Transverse colon (tissue), 4 donors: ENCODE measurements around the gene ASCL4. TPM values are rescaled to one million over a fixed set of nuclear protein-coding genes. Genes with fewer than 3 reads are reported as not detected.

Experiments used
- DNase-seq: peaks from one replicate; pipeline ENCODE4 v3.0.0-alpha.2; 2019
- H3K27ac ChIP-seq, 4 donors: fragments of 200-600 bp; sonication (generic); 2 replicates each; pipeline ENCODE4 v1.5.1; 2016 to 2018; ENCODE audit warnings: inconsistent platforms in 4 of 4
- H3K27me3 ChIP-seq: fragments of 200-600 bp; sonication (generic); 2 replicates; pipeline ENCODE4 v1.5.1; 2017; ENCODE audit warnings: inconsistent platforms
- H3K36me3 ChIP-seq, 4 donors: fragments of 200-600 bp; sonication (generic); 2 replicates each; pipeline ENCODE4 v1.5.1; 2017 to 2019; ENCODE audit warnings: inconsistent platforms in 4 of 4
- H3K4me1 ChIP-seq, 4 donors: fragments of 200-600 bp; sonication (generic); 2 replicates each; pipeline ENCODE4 v1.5.1; 2017 to 2020; ENCODE audit warnings: inconsistent platforms in 4 of 4
- H3K4me3 ChIP-seq, 4 donors: fragments of 200-600 bp; sonication (generic); 1 replicate in 1 of 4; 2 replicates in 3 of 4; pipeline versions ENCODE4 v1.5.1 to v1.6.1; 2017 to 2019; ENCODE audit warnings: inconsistent platforms in 4 of 4
- H3K9me3 ChIP-seq, 2 donors: fragments of 200-600 bp; sonication (generic); 2 replicates each; pipeline ENCODE4 v1.5.1; 2017 to 2019; ENCODE audit warnings: inconsistent platforms in 2 of 2
- EP300 ChIP-seq: sonication (generic); formaldehyde crosslinking; IDR thresholded peaks from one replicate; pipeline ENCODE4 v1.6.1; 2017; ENCODE audit warnings: antibody characterized with exemption, low read depth
- POLR2A ChIP-seq: fragments of 450-650 bp; IDR thresholded peaks from one replicate; pipeline ENCODE4 v1.6.1; 2016; ENCODE audit warnings: antibody characterized with exemption, mild to moderate bottlenecking, moderate library complexity
- POLR2AphosphoS5 ChIP-seq, 3 donors: sonication (generic); formaldehyde crosslinking; IDR thresholded peaks; one replicate each; pipeline ENCODE4 v1.6.1; 2016; ENCODE audit warnings: antibody characterized with exemption in 3 of 3
- WGBS, 2 donors: methylation state at CpG; one replicate each; pipeline ENCODE4 v1.1.5; 2018; ENCODE audit warnings: low coverage in 1 of 2; 5-methylcytosine and 5-hydroxymethylcytosine counted together
- in situ Hi-C, 4 donors: fragments of 200-750 bp; cut with MboI; loops; one replicate each; pipeline versions ENCODE4 v1.15.0 to v1.15.1; 2017; ENCODE audit warnings: low sequenced_read_pairs in 3 of 4, low pct_ligation_motif_present in 1 of 4, low pct_unique_long_range_greater_than_20kb in 1 of 4
- intact Hi-C: fragments of 100-400 bp; cut with DNase I; formaldehyde crosslinking; loops from one replicate; pipeline ENCODE4 v1.15.1; 2023; ENCODE audit warnings: low total_unique reads
- total RNA-seq, 4 donors: library from RNA; depleted of rRNA; stranded (reverse); fragments of >200 nt; gene quantifications; one replicate each; pipeline ENCODE4 v1.1.0, GENCODE V29; 2016
- TF ChIP-seq, protein P1 (sequence below), 5 experiments: fragments of 200-600 bp in 3 of 5; fragments of 450-650 bp in 2 of 5; sonication (generic) in 3 of 5; IDR thresholded peaks; 1 replicate in 2 of 5; 2 replicates in 3 of 5; pipeline ENCODE4 v1.5.1; 2016 to 2017; ENCODE audit warnings: antibody characterized with exemption in 5 of 5, inconsistent platforms in 3 of 5, mild to moderate bottlenecking in 2 of 5, moderate library complexity in 1 of 5

ASCL4 gene
- total RNA-seq, 4 donors from 2014 or later = not detected

DNA sequence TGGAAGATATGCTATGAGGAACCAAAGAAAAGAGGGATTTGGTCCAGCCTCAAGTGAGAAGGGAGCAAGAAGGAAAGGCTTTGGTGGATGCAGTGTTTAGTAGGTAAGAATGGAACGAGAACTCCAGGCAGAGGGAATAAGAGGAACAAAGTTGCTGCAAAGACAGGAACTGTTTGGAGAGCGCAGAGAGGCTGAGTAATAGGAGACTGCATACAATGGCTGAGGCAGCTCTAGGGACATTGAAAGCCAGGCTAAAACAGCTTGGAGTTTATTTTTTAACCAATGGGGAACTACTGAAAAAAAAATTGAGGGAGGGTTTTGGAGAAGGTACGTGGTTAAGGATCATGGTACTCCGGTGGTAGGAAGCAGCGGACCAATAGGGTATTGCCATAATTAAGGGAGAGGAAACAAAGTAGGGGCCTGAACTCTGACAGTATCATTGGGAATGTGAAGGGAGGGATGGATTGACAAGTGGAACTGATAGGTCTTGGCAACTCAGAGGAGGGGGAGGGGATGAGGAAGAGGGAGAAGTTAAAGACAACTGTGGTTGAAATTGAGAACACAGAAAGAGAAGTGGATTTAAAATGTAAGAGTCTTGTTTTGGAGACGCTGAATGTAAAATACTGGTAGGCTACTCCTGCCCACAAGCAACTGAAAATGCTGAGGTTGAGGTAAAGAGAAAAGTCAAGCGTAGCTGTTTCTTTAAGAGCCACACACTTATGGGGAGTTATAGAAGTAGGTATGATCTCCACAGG is 4.8 kb downstream of the ASCL4 start:
- intact Hi-C loops = no loop called here

DNA sequence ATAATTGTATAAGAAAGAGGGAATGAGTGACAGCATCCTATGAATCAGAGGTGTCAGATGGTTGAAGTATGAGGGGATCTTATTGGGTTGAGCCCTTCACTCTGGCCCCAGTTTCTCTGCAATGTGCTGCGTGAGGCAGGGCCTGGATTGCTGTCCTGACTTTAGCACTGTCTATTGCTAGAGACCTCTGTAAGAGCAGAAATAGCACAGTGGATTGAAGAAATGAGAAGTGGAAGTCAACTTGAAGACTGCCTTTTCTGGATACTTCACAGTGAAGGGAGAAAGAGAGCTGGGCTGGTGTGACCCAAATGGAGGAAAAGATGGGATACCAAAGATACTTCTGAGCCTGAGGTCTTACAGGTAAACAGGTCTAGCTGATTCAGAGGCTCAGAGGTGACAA is 5.8 kb downstream of the ASCL4 start:
- WGBS, 2 donors = 87% methylated on average over 1 of the region's 1 CpG; no CpG with 5 or more reads in 1 of the 2 donors

More for the DNA sequence above, 4.8 kb downstream of the ASCL4 start:
- DNase-seq = no peak
- Histone ChIP-seq H3K36me3 (no peaks in the 10 kb centered on the region), H3K27me3 (peaks cover 42% of the 10 kb centered on the region), H3K27ac (peak overlapping the region; percentile 18 to 57 (median 30)), H3K4me3 (no peak overlapping the region), H3K4me1 (peaks cover 0 to 9% (median 0%) of the 10 kb centered on the region in 4 donors), H3K9me3 (no peaks in the 10 kb centered on the region)
- TF ChIP-seq POLR2A (no peak), EP300 (no peak), POLR2AphosphoS5 (IDR thresholded peaks at IDR 0.05) (no peak)
- TF ChIP-seq, protein P1, sequence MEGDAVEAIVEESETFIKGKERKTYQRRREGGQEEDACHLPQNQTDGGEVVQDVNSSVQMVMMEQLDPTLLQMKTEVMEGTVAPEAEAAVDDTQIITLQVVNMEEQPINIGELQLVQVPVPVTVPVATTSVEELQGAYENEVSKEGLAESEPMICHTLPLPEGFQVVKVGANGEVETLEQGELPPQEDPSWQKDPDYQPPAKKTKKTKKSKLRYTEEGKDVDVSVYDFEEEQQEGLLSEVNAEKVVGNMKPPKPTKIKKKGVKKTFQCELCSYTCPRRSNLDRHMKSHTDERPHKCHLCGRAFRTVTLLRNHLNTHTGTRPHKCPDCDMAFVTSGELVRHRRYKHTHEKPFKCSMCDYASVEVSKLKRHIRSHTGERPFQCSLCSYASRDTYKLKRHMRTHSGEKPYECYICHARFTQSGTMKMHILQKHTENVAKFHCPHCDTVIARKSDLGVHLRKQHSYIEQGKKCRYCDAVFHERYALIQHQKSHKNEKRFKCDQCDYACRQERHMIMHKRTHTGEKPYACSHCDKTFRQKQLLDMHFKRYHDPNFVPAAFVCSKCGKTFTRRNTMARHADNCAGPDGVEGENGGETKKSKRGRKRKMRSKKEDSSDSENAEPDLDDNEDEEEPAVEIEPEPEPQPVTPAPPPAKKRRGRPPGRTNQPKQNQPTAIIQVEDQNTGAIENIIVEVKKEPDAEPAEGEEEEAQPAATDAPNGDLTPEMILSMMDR (IDR thresholded peaks at IDR 0.05) = no peak
- 73 to 75% methylated on average over 3 to 7 of the region's 7 CpGs for WGBS, 2 donors
- in situ Hi-C loops = no loop called here

GRCh38 chr12:107782067-107782466 is 7.6 kb downstream of the ASCL4 start:
- TF ChIP-seq POLR2A = no peak
- TF ChIP-seq, protein P1 (IDR thresholded peaks at IDR 0.05) = no peak
- no peak for TF ChIP-seq EP300
- H3K27ac ChIP-seq = no peak overlapping the region
- no peaks in the 10 kb centered on the region for H3K36me3 ChIP-seq
- H3K4me3 ChIP-seq = no peak overlapping the region
- no peak for DNase-seq
- peaks cover 14% of the 10 kb centered on the region for H3K27me3 ChIP-seq
- 90 to 94% methylated on average over 2 of the region's 2 CpGs for WGBS, 2 donors
- intact Hi-C loops = no loop called here
- in situ Hi-C loops = no loop called here
- no peaks in the 10 kb centered on the region for H3K9me3 ChIP-seq
- H3K4me1 ChIP-seq = peaks cover 0 to 3% (median 0%) of the 10 kb centered on the region in 4 donors

More for the DNA sequence above, 5.8 kb downstream of the ASCL4 start:
- Histone ChIP-seq H3K4me3 (no peak overlapping the region), H3K27ac (peak overlapping the region in 2 of 4 donors; percentile 2 to 23), H3K4me1 (peaks cover 0 to 5% (median 0%) of the 10 kb centered on the region in 4 donors), H3K36me3 (no peaks in the 10 kb centered on the region), H3K27me3 (peaks cover 31% of the 10 kb centered on the region), H3K9me3 (no peaks in the 10 kb centered on the region)
- DNase-seq = no peak
- intact Hi-C loops = no loop called here
- TF ChIP-seq POLR2AphosphoS5 (IDR thresholded peaks at IDR 0.05) (no peak), POLR2A (no peak), EP300 (no peak)
- TF ChIP-seq, protein P1 (IDR thresholded peaks at IDR 0.05) = no peak
- in situ Hi-C loops = no loop called here

DNA sequence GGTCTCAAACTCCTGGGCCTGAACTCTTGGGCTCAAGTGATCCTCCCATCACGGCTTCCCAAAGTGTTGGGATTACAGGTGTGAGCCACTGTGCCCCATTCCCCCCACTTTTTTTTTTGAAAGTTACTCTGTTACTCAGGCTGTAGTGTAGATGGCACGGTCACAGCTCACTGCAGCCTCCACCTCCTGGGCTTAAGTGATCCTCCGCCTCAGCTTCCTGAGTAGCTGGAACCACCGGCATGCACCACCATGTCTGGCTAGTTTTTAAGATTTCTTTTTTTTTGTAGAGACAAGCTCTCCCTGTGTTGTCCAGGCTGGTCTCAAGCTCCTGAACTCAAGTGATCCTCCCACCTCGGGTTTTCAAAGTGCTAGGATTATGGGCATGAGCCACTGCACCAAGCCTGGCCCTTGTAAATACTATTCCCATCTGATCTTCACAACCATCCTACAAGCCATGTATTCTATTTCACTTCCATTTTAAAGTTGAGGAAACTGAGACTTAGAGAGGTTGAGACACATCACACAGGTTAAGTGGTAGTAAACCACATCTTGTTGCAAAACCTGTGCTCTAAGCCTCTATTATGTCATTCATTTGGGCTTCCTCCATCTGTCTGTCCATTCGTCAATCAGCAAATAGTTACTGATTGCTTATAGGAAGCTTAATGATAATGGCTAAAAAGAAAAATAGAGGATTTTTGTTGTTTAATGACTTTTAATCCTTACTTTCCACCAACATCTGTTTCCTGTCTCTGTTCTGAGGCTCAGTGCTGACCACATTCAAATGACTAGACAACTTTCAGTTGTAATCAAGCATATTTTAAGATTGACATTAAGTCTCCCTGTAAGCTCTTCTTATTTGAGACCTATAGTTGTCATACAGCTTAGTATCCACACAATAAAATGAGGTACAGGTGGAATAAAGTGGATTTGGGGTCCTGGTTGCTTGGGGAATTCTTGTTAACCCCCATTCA is 9.2 kb downstream of the ASCL4 start:
- Histone ChIP-seq H3K4me3 (no peak overlapping the region), H3K27ac (no peak overlapping the region), H3K27me3 (peaks cover 14% of the 10 kb centered on the region), H3K36me3 (no peaks in the 10 kb centered on the region), H3K9me3 (no peaks in the 10 kb centered on the region), H3K4me1 (no peaks in the 10 kb centered on the region)
- TF ChIP-seq EP300 (no peak), POLR2AphosphoS5 (IDR thresholded peaks at IDR 0.05) (no peak), POLR2A (no peak)
- TF ChIP-seq, protein P1 (IDR thresholded peaks at IDR 0.05) = no peak
- no peak for DNase-seq
- in situ Hi-C loops = no loop called here
- intact Hi-C loops = no loop called here
- WGBS, 2 donors = 75% methylated on average over 4 to 6 of the region's 6 CpGs
